Skeletal muscle tissue (tissue), 4 donors: ENCODE data around the gene RASA3. TPM values are rescaled to one million over a fixed set of nuclear protein-coding genes. Genes with fewer than 3 reads are reported as not detected.
A peak's percentile ranks its signal among the peaks of the same experiment; 100 is the strongest.
"Not testable (repeated sequence)": the region's sequence is repeated elsewhere in the genome, so short reads cannot be mapped to it uniquely, and the experiment has no call there.

Experiments used
- H3K27ac ChIP-seq: one replicate; pipeline ENCODE4 v1.7.0; 2013; ENCODE audit warnings: mild to moderate bottlenecking, low read depth, low read length, inconsistent platforms
- H3K27me3 ChIP-seq, 3 donors: one replicate each; pipeline ENCODE4 v1.7.0; 2013; ENCODE audit warnings: low read length in 3 of 3; ENCODE audit not compliant: control insufficient read depth in 3 of 3, insufficient read depth in 3 of 3
- H3K36me3 ChIP-seq, 3 donors: one replicate each; pipeline ENCODE4 v1.7.0; 2013; ENCODE audit warnings: low read length in 3 of 3; ENCODE audit not compliant: control insufficient read depth in 3 of 3, insufficient read depth in 3 of 3
- H3K4me1 ChIP-seq, 3 donors: one replicate each; pipeline ENCODE4 v1.7.0; 2013; ENCODE audit warnings: low read length in 3 of 3, mild to moderate bottlenecking in 3 of 3; ENCODE audit not compliant: control insufficient read depth in 3 of 3, insufficient read depth in 3 of 3
- H3K4me3 ChIP-seq, 3 donors: one replicate each; pipeline ENCODE4 v1.7.0; 2013; ENCODE audit warnings: low read length in 3 of 3
- H3K9ac ChIP-seq, 3 donors: one replicate each; pipeline ENCODE4 v1.7.0; 2013; ENCODE audit warnings: low read length in 3 of 3, mild to moderate bottlenecking in 3 of 3, moderate library complexity in 2 of 3, low read depth in 1 of 3
- H3K9me3 ChIP-seq, 3 donors: one replicate each; pipeline ENCODE4 v1.7.0; 2013; ENCODE audit warnings: low read length in 3 of 3; ENCODE audit not compliant: control insufficient read depth in 3 of 3
- total RNA-seq: library from RNA; depleted of rRNA; stranded (reverse); fragments of >200 nt; gene quantifications from one replicate; pipeline ENCODE4 v1.2.3, GENCODE V29; 2014
- donor health status: Osteomylitis.

The RASA3 gene
- total RNA-seq, 1 donor from 2014 or later = 14.1 TPM

DNA sequence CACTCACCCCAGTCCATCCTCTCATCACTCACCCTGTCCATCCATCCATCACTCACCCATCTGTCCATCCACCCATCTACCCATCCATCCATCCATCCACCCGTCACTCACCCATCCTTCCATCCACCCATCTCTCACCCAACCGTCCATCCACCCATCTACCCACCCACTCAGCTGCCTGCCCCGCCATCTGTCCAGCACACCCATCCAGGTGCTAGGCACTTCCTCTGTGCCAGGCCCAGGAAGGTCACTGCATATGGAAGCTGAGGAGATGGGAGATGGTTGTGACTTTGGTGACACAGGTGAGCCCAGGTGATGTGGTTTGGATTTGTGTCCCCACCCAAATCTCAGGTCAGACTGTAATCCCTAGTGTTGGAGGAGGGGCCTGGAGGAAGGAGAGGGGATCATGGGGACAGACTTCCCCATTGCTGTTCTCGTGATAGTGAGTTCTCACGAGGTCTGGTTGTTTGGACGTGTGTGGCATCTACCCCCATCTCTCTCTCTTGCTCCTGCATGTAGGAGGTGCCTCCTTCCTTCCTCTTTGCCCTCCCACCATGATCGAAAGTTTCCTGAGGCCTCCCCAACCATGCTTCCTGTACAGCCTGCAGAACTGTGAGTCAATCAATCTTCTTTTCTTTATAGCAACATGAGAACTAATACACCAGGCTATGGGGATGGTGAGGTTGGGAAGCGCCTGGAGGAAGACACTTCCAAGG lies 142.7 kb downstream of the RASA3 start:
- H3K36me3 ChIP-seq = peaks cover 14 to 27% (median 15%) of the 10 kb centered on the region in 3 donors
- no peak overlapping the region for H3K4me3 ChIP-seq
- H3K9ac ChIP-seq = no peak overlapping the region
- H3K27me3 ChIP-seq = no peaks in the 10 kb centered on the region
- H3K27ac ChIP-seq = no peak overlapping the region
- H3K4me1 ChIP-seq = peaks cover 14 to 28% (median 16%) of the 10 kb centered on the region in 3 donors
- H3K9me3 ChIP-seq = no peaks in the 10 kb centered on the region

- not testable (repeated sequence) for H3K9me3 ChIP-seq, H3K27ac ChIP-seq, H3K9ac ChIP-seq, H3K4me3 ChIP-seq, H3K27me3 ChIP-seq
- Histone ChIP-seq H3K36me3 (peaks cover 14 to 27% (median 15%) of the 10 kb centered on the region in 3 donors), H3K4me1 (peaks cover 14 to 28% (median 16%) of the 10 kb centered on the region in 3 donors)
These were observed 143.6 kb downstream of the RASA3 start for GRCh38 chr13:113988859-113989258.

DNA sequence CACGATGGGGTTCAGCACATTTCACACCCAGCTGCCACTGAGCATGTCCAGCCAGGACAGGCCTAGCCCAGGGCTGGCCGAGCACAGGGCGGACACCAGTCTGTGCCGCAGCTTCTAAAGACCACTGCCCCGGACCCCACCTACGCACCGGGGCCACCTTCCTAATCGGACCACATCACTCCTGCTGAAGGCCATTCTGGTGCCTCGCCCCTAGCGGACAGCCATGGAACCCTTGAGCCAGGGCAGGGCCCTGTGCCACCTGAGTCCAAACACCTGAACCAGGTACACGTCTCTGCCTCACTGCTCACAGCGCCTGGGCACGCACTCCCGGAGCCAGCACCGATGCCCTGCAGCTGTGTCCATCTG lies 150.1 kb downstream of the RASA3 start:
- no peak overlapping the region for H3K9ac ChIP-seq
- no peak overlapping the region for H3K27ac ChIP-seq
- no peak overlapping the region for H3K4me3 ChIP-seq
- H3K36me3 ChIP-seq = peaks cover 26 to 40% (median 31%) of the 10 kb centered on the region in 3 donors
- H3K4me1 ChIP-seq = peaks cover 0 to 5% (median 0%) of the 10 kb centered on the region in 3 donors
- no peaks in the 10 kb centered on the region for H3K27me3 ChIP-seq
- no peaks in the 10 kb centered on the region for H3K9me3 ChIP-seq

DNA sequence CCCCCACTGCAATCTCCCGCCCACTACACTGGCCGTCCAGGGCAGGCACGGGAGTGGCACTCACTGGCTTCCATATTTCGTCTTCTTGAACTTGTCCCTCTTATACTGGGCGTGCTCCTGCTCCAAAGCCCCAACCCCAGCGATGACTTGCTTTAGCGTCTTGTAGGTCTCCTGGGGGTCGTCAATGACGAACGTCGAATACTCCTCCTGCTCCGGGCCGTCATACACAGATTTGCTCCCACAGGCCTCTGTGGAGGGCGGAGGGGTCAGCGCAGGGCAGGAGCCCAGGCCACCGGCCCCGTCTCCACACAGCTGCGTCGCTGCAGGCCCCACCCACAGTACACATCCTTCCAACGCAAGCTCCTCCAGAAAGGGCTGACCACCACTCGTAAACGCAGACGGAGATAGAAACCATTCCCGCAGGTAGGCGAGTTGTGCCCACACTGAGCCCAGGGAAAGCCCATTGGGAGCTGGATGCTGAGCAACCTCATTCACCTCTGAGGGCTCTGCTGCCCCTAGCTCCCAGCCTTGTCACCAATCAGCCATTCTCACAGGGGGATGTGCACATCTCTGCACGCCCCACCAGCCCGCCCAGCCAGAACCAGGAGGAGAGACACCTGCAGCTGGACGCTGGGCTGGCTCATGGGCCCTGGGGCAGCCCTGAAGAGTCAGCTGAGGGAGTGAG lies 150.7 kb downstream of the RASA3 start:
- no peaks in the 10 kb centered on the region for H3K27me3 ChIP-seq
- H3K27ac ChIP-seq = no peak overlapping the region
- H3K4me3 ChIP-seq = no peak overlapping the region
- peaks cover 32 to 42% (median 34%) of the 10 kb centered on the region in 3 donors for H3K36me3 ChIP-seq
- H3K4me1 ChIP-seq = peaks cover 0 to 5% (median 0%) of the 10 kb centered on the region in 3 donors
- no peak overlapping the region for H3K9ac ChIP-seq
- H3K9me3 ChIP-seq = no peaks in the 10 kb centered on the region

DNA sequence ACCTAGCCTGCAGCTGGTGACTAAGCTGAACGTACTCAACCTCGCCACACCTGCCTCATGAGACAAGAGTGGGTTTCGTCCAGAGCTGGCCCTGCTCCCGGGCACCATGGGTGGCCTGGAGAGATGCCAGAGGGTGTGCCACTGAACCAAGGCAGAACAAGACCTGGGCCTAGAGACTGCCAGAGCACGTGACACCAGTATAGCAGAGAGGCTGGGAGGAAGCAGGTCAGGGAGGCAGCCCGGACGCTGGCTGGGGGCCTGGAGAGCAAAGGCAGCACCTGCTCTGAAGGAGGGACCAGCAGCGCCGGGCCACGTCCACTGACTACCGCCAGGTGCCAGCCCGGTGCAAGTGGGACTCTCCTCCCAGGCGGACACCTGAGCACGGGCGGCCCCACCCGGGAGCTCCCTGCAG lies 151.2 kb downstream of the RASA3 start:
- Histone ChIP-seq H3K27me3 (no peaks in the 10 kb centered on the region), H3K9ac (peak overlapping the region in 1 of 3 donors; percentile 8), H3K4me3 (no peak overlapping the region), H3K27ac (no peak overlapping the region), H3K4me1 (peaks cover 0 to 5% (median 0%) of the 10 kb centered on the region in 3 donors), H3K36me3 (peaks cover 34 to 42% (median 34%) of the 10 kb centered on the region in 3 donors), H3K9me3 (no peaks in the 10 kb centered on the region)

DNA sequence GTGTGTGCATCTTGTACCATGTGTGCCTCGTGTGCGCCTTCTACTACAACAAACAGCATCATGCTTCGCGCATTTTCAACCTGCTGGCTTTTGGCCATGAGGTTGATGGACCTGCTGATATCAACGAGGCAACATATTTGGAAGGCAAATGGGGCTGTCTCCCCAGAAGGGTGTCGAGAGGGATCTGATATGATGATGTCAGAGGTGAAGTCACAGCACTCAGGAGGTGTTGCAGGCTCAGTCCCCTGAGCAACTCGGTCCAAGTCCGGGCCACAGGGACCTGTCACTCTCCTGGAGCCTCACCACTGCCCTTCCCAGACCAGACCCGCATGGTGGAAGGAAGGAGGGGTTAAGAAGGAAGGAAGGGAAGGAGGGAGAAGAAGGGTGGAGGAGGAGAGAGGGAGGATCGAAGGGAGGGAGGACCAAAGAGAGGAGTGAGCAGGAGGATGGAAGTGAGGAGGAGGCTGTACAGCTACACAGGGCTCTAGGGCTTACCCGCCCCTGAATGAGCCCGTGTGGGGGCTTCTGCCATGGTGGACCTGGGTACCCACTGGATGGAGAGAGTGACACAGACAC lies 151.8 kb downstream of the RASA3 start:
- no peak overlapping the region for H3K27ac ChIP-seq
- H3K36me3 ChIP-seq = peaks cover 34 to 45% (median 34%) of the 10 kb centered on the region in 3 donors
- H3K4me1 ChIP-seq = peaks cover 0 to 5% (median 0%) of the 10 kb centered on the region in 3 donors
- no peaks in the 10 kb centered on the region for H3K27me3 ChIP-seq
- H3K9ac ChIP-seq = no peak overlapping the region
- no peak overlapping the region for H3K4me3 ChIP-seq
- H3K9me3 ChIP-seq = no peaks in the 10 kb centered on the region

DNA sequence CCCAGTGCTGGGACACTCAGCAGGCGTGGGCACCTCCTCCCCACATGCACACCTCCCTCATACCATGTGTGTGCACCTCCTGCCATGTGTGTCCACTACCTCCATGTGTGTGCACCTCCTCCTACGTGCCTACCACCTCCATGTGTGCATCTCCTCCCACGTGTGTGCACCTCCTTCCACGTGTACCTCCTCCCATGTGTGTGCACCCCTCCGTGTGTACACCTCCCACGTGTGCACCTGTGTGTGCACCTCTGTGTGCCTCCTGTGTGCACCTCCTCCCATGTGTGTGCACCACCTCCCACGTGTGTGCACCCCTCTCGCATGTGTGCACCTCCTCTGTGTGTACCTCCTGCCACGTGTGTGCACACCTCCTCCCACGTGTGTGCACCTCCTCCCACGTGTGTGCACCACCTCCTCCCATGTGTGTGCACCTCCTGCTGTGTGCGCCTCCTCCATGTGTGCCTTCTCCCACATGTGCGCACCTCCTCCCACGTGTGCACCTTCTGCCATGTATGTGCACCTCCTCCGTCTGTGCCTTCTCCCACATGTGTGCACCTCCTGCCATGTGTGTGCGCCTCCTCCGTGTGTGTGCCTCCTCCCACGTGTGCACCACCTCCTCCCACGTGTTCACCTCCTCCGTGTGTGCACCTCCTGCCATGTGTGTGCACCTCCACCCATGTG lies 152.5 kb downstream of the RASA3 start:
- no peak overlapping the region for H3K9ac ChIP-seq
- H3K4me1 ChIP-seq = peaks cover 0 to 5% (median 0%) of the 10 kb centered on the region in 3 donors
- peaks cover 36 to 49% (median 38%) of the 10 kb centered on the region in 3 donors for H3K36me3 ChIP-seq
- no peak overlapping the region for H3K4me3 ChIP-seq
- H3K9me3 ChIP-seq = no peaks in the 10 kb centered on the region
- H3K27me3 ChIP-seq = no peaks in the 10 kb centered on the region
- H3K27ac ChIP-seq = no peak overlapping the region

DNA sequence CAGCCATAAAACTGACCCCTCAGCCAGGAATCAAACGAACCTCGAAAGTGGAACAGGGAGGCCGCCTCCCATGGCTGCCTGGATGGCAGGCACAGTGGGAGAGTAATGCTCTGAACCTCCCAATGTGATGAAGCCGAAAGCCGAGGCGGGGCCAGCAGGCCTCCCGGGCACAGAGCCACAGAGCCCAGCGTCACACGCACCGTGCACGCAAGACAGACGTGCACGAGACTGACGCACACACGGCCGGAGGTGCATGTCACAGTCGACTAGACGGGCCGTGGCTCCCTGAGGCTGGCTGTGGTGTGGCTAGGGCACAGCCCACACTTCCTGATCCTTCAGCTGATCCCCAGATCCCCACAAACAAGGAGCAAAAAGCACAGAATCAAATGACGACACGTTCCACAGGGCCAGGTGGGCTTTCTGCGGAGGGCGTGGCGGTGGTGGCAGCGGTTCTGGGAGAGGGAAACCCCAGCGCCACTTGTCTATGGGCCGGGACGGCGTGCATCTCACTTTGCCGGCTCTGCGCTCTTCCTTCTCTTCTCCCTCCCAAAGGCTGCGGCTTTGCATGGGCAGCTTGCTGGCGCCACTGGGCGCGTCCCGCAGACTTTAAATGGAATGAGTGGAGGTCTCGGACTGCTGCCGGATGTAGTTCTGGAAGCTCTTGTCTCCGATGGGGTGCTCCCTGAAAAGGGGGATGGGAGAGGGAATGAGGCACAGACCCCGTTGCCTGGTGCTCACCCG lies 153.5 kb downstream of the RASA3 start:
- Histone ChIP-seq H3K36me3 (peaks cover 36 to 54% (median 44%) of the 10 kb centered on the region in 3 donors), H3K27me3 (no peaks in the 10 kb centered on the region), H3K27ac (no peak overlapping the region), H3K4me1 (peaks cover 0 to 5% (median 0%) of the 10 kb centered on the region in 3 donors), H3K9ac (no peak overlapping the region), H3K9me3 (no peaks in the 10 kb centered on the region), H3K4me3 (no peak overlapping the region)

GRCh38 chr13:113977976-113978375 lies 154.4 kb downstream of the RASA3 start:
- Histone ChIP-seq H3K9ac (no peak overlapping the region), H3K36me3 (peaks cover 40 to 57% (median 48%) of the 10 kb centered on the region in 3 donors), H3K27me3 (no peaks in the 10 kb centered on the region), H3K4me3 (no peak overlapping the region), H3K27ac (no peak overlapping the region), H3K4me1 (peaks cover 0 to 5% (median 0%) of the 10 kb centered on the region in 3 donors), H3K9me3 (no peaks in the 10 kb centered on the region)
